NK-92 (cell line): ENCODE data around the gene NPIPA3.
"Not testable (repeated sequence)": the region's sequence is repeated elsewhere in the genome, so short reads cannot be mapped to it uniquely, and the experiment has no call there.

Experiments
- DNase-seq: peaks from one replicate; lab custom pipeline; 2025; ENCODE audit not compliant: unreplicated experiment; lab: John Stamatoyannopoulos, UW

The NPIPA3 gene

DNA sequence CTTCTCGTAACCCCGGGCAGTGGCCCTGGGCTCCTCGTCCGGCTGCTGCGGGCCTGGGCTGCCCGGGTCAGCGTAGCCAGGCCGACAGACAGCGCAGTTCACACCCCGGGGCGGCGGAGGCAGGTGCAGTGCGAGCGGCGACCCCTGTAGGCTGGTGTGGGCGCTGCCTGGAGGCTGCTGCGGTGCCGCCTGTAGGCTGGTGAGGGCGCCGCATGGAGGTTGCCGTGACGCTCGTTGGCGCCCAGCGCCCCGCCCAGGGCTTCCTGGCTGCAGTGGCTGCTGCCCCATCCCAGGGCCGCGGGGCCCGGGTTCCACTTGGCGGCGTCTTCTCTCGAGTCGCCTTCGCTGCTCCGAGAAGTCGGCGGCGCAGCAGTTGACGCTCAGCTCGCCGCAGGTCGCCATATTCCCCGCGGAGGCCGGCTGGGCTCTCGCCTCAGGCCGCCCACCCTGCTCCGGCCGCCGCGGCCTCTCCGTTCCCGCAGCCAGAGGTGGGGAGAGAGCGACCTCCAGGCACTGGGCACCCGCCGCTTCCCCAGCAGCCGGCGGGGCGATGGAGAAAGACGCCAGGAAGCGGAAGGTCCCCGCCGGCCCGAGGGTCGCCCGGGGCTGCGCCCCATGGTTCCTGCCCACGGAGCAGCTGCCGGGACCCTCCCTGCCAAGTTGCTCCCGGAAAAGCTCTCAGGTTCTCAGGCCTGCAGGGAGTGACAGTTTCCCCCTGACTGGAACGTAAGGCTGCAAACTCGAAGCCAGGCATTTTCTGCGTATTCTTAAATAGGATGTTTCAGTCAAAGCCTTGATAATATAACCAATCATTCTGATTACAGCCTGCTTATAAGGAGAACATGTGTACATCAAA is at the start of gene NPIPA3:
TSS of gene NPIPA3 (plus strand) at position 256 of the 856 bp plus-strand sequence. CDS start 5,533 bp downstream, outside the sequence.
- not testable (repeated sequence) for DNase-seq

DNA sequence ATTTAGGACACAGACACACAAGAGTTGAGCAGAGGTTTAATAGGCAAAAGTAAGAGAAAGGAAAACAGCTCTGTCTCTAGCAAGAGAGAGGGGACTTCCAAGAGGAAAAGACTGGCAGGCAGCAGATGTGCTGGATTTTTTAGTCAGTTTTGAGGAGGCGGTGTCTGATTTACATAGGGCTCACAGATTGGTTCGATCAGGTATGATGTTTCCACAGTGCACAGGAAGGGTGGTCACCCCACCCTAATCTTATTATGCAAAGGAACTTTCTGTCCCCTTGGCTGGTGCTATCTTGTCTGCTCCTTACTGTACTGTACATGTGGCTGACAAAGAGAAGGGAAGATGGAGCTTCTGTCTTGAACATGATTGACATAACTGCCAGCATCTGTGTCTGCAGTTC is 45.1 kb upstream of the NPIPA3 start:
- no peak for DNase-seq

DNA sequence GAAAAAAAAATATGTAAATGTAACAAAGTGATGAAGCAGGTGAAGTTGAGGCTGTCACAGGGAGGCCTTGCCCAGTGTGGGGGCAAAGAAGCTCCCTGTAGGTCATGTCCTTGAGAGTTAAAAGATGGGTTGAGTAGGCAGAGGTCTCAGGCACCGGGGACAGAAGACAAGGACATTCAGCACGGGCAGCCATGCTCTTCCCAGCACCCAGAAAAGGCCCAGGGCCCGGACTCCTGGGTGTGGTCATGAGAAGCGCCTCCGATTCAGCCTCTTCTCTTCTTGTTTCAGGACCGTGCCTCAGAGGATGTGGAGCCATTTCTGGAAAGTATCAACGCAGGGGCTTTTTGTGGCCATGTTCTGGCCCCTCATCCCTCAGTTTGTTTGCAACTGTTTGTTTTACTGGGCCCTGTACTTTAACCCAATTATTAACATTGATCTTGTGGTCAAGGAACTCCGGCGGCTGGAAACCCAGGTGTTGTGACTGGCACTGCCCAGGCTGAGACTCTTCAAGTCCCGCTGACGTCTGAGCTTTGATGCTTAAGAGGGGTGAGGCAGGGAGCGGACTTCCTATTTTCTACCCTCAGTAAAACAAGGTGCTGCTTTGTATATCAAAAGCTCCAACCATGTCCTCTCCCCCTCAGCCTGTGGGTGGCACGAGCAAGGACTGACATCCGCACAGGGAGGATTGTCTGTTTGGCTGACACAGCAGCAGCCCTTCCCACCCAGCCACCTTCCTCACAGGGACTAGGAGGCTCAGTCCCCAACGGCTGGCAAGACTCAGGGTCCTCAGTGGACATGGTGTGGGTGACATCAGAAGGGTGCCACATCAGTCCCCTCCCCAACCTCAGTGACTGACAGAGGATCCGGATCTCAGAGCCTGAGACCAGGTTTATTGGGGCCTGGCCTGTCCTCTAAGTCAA is 35.6 kb upstream of the NPIPA3 start:
- DNase-seq = no peak

DNA sequence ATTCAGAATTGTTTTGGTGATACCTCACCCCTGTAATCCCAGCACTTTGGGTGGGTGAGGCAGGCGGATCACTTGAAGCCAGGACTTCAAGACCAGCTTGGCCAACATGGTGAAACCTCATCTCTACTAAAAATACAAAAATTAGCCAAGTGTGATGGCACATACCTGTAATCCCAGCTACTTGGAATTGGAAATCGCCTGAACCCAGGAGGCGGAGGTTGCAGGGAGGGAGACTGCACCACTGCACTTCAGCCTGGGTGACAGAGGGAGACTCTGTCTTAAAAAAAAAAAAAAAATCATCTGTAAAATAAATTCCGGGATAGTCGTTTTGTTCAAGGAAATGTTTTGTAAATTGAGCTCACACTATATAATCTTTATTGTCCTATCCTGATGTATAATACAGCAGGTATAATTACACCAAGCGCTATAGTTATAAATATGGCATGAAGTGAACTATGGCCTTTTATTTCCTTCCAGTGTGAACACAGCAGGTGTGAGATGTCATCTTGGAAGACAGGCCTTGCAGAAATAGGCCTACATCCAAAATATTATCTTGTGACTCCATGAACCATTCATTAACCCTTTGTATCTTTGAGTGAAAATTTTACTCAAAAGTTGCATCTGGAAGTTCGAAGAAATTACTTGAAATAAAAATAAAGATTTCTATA is 34.5 kb upstream of the NPIPA3 start:
- no peak for DNase-seq

DNA sequence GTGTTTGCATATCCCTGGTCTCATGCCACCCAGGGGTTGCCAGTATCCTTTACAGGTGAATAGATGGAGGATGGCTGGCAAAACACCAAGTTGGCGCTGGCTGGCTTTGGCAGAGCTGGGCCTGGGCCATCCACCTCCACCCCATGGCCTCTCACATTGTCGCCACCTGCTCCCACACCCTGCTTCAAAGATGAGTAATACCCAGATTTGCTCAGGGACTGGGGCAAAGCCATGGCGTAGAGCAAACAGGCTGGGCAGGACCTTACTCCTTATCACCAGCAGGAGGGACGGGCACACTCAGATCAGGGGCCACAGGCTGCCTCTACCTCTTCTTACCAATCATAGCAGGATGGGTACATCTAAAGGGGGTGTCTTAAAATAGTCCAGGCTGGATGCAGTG is 33.4 kb upstream of the NPIPA3 start:
- DNase-seq = no peak

DNA sequence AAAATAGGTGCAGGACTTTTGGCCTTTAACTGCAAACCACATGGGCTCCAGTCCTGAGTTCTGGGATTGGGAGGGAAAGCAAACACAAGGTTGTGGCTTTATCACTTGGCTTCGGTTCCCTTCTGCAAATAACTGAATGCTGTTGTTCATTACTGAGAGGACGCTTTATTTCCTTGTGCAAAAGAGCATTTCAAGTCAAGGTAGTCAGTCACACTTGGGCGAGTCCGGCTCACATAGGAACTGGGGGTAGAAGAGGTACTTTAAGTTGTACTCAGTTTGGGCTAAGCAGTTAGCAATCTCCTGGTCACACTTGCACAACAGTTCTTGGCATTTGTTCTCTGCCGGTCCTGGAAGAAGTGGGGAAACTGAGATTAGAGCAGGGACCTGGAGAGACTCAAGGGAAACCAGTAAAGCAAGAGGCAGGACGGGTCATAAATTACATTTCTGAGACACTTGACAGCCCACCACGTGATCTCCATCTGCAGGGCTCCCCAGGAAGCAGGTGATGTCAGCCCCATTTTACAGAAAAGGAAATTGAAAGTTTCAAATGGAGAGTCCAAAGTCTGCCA is 30.7 kb upstream of the NPIPA3 start:
- DNase-seq = no peak

DNA sequence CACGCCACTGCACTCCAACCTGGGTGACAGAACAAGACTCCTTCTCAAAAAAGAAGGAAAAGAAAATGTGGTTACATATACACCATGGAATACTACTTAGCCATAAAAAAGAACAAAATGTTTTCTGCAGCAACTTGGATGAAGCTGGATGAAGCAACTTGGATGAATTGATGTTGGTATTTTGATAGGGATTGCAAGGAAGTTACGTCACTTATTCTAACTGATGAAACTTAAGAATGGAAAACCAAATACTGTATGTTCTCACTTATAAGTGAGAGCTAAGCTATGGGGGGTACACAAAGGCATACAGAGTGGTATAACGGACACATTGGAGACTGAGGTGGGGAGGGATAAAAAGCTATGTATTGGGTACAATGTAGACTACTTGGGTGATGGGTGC is 26.6 kb upstream of the NPIPA3 start:
- no peak for DNase-seq

DNA sequence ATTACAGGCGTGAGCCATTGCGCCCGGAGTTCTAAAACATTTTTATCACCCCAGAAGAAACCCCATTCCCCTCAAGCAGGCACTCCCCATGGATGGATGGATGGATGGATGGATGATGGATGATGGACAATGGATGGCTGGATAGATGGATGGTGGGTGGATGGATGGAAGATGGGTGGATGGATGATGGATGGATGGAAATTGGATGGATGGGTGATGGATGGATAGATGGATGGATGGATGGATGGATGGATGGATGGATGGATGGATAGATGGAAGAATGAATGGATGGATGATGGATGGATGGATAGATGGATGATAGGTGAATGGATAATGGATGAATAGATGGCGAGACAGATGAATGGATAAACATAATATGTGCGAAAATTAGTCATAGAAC is 25.6 kb upstream of the NPIPA3 start:
- no peak for DNase-seq

DNA sequence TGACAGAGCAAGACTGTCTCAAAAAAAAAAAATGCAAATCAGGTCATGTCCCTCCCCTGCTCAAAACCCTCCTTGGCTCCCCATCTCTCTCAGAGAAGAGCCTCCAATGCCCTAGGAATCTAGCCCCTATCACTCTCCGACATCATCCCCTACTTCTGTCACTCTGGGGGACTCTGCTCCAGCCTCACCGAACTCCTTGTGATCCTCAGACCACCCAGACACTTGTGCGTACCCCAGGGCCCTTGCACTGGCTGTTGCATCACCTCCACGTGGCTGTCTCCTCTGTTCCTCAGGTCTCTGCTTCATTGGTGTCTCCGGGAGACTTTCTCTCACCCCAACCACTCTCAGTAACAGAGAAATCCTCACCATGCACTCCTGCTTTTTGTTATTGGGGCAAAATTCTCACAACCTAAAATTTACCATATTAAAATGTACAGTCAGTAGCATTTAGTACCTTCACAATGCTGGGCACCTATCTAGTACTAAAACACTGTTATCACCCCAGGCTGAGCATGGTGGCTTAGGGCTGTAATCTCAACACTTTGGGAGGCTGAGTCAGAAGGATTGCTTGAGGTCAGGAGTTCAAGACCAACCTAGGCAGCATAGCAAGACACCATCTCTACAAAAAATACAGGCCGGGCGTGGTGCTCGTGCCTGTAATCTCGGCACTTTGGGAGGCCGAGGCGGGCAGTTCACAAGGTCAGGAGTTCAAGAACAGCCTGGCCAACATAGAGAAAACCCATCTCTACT is 24.3 kb upstream of the NPIPA3 start:
- no peak for DNase-seq

DNA sequence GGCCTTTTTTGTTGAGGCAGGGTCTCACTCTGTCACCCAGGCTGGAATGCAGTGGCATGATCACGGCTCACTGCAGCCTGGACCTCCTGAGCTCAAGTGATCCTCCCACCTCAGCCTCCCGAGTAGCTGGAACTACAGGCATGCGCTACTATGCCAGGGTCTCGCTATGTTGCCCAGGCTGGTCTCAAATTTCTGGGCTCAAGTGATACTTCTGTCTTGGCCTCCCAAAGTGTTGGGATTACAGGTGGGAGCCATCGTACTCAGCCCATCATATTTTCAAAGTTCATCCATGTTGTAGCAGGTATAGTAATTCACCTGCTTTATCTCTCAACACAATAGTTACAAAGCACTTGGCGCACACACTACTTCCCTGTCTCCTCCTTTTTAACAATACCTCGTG is 22.8 kb upstream of the NPIPA3 start:
- not testable (repeated sequence) for DNase-seq

DNA sequence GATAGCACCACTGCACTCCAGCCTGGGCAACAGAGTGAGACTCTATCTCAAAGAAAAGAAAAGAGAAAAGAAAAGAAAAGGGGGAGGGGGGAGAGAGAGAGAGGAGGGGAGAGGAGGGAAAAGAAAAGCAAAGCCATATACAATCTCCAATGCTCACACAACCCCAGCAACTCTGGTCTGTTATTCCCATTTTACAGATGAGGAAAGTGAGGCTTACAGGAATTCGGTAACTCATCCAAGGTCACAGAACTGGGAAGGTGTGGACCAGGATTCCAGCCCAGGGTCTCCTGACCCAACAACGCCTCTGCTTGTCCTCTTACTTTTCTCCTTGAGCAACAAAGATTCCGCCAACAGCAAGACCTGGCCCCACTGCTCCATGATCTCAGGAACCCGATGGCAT is 22.1 kb upstream of the NPIPA3 start:
- no peak for DNase-seq

DNA sequence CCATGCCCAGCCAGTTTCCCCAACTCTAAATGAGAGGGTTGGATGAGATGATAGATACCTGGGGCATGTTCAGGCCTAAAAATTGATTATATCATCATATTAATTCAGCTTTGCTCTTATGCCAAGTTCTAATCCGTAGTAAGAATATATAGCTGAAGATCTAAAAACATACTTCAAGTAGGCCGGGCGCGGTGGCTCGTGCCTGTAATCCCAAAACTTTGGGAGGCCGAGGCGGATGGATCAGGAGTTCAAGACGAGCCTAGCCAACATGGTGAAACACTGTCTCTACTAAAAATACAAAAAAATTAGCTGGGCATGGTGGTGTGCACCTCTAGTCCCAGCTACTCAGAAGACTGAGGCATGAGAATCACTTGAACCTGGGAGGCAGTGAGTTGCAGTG is 21.1 kb upstream of the NPIPA3 start:
- DNase-seq = no peak

DNA sequence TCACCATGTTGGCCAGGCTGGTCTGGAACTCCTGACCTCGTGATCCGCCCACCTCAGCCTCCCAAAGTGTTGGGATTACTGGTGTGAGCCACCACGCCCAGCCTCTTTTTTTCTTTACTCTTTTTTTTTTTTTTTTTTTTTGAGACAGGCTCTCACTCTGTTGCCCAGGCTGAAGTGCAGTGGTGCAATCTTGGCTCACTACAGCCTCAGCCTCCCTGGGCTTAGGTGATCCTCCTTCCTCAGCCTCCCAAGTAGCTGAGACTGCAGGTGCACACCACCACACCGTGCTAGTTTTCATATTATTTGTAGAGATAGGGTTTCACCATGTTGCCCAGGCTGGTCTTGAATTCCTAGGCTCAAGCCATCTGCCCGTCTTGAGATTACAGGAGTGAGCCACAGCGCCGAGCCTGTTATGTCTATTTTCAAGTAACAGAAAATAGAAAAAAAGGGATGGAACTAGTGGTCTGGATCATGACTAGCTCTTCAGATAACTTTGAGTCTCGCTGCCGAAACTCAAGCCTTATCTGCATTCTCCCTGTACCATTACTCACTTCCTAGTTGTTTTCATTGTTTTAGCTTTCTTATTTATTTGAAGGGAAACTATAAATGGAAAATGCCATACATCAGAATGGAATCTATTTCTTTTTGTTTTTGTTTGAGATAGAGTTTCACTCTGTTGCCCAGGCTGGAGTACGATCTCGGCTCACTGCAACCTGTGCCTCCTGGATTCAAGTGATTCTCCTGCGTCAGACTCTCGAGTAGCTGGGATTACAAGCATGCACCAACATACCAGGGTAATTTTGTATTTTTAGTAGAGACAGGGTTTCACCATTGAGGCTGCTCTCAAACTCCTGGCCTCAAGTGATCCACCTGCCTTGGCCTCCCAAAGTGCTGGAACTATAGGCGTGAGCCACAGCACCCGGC is 17.1 kb upstream of the NPIPA3 start:
- not testable (repeated sequence) for DNase-seq

DNA sequence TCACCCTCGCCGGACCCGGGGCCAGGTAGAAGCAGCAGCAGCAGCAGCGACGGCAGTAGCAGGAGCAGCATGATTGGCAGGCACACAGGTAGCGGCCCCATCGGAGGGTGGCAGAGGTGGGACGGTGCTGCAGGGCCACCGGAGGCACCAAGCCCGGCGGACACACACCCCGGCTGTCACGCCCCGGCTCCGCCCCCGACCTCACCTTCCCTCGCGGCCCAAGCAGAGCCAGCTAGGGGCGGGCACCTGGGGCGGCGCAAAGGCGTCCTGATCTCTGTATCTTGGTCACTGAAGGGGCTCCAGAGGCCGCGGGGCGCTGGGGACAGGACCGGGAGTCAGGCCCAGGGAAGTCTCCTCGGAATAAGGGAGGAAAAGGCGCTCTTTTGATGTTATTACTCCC is 9.1 kb upstream of the NPIPA3 start, which contains the start of gene PLA2G10:
TSS of gene PLA2G10 (minus strand) at position 180 of the 400 bp plus-strand sequence. CDS start at position 101, 79 bp downstream.
- not testable (repeated sequence) for DNase-seq

DNA sequence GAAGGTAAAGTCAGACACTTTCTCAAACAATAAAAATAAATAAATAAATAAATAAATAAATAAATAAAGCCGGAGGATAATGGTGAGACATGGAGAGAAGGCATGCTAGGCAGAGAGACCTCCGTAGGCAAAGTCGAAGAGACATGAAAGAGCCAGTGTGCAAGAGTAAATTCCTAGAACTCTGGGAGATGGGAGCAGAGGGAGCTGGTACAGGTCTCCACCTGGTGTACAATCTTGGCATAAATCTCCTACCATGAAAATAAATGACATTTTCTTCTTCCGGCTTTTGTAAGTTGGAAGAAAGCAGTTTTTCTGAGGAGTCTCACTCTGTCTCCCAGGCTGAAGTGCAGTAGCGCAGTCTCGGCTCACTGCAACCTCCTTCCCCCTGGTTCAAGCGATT is 1.4 kb upstream of the NPIPA3 start:
- DNase-seq = not testable (repeated sequence)

DNA sequence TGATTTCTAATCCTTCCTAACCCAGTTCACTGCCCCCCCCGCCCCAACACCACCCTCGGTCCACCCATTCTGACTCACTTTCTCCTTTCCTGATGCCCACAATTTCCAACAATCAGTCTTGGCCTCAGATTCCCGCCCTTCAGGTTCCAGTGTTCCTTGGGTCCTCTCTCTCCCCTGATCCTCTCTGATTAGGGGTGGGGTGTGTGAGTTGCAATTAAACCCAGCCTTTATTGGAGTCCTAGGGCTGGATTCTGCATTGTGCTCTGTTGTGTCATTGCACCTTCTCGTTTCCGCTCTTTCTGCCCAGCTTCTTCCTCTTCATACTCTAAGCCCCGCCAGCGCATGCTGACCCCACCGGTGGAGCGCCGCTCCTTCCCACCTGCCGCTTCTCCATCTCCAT is 539 bp upstream of the NPIPA3 start:
- not testable (repeated sequence) for DNase-seq

DNA sequence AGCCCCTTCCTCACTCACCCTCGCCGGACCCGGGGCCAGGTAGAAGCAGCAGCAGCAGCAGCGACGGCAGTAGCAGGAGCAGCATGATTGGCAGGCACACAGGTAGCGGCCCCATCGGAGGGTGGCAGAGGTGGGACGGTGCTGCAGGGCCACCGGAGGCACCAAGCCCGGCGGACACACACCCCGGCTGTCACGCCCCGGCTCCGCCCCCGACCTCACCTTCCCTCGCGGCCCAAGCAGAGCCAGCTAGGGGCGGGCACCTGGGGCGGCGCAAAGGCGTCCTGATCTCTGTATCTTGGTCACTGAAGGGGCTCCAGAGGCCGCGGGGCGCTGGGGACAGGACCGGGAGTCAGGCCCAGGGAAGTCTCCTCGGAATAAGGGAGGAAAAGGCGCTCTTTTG is 30.0 kb downstream of the NPIPA3 start:
- DNase-seq = not testable (repeated sequence)

DNA sequence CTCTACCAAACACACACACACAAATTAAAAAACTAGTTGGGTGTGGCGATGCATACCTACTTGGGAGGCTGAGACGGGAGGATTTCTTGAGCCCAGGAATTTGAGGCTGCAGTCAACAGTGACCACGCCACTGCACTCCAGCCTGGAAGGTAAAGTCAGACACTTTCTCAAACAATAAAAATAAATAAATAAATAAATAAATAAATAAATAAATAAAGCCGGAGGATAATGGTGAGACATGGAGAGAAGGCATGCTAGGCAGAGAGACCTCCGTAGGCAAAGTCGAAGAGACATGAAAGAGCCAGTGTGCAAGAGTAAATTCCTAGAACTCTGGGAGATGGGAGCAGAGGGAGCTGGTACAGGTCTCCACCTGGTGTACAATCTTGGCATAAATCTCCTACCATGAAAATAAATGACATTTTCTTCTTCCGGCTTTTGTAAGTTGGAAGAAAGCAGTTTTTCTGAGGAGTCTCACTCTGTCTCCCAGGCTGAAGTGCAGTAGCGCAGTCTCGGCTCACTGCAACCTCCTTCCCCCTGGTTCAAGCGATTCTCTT is 37.7 kb downstream of the NPIPA3 start:
- not testable (repeated sequence) for DNase-seq

DNA sequence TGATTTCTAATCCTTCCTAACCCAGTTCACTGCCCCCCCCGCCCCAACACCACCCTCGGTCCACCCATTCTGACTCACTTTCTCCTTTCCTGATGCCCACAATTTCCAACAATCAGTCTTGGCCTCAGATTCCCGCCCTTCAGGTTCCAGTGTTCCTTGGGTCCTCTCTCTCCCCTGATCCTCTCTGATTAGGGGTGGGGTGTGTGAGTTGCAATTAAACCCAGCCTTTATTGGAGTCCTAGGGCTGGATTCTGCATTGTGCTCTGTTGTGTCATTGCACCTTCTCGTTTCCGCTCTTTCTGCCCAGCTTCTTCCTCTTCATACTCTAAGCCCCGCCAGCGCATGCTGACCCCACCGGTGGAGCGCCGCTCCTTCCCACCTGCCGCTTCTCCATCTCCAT is 38.6 kb downstream of the NPIPA3 start:
- not testable (repeated sequence) for DNase-seq
